Adrenal gland (tissue), 12 donors: Measurements from ENCODE around the gene CDKAL1. TPM values are rescaled to one million over a fixed set of nuclear protein-coding genes. Genes with fewer than 3 reads are reported as not detected.

Experiments used
- DNase-seq, 7 donors: peaks; one replicate each; pipeline ENCODE4 v3.0.0-alpha.2; 2019 to 2020
- H3K27ac ChIP-seq, 5 donors: fragments of 200-600 bp; sonication (generic) in 4 of 5; 1 replicate in 3 of 5; 2 replicates in 2 of 5; pipeline versions ENCODE4 v1.5.1 to v1.8.0; 2016 to 2020; ENCODE audit warnings: mild to moderate bottlenecking in 1 of 5
- H3K27me3 ChIP-seq: fragments of 200-600 bp; 2 replicates; pipeline ENCODE4 v1.8.0; 2021
- H3K36me3 ChIP-seq, 2 donors: fragments of 200-600 bp; replicated peaks in 1 of 2; 1 replicate in 1 of 2; 2 replicates in 1 of 2; pipeline versions ENCODE4 v1.5.1 to v1.8.0; 2018 to 2022
- H3K4me1 ChIP-seq, 2 donors: fragments of 200-600 bp; replicated peaks in 1 of 2; 1 replicate in 1 of 2; 2 replicates in 1 of 2; pipeline versions ENCODE4 v1.5.1 to v1.8.0; 2018 to 2021
- H3K4me3 ChIP-seq, 4 donors: fragments of 200-600 bp; sonication (generic) in 3 of 4; one replicate each; pipeline ENCODE4 v1.5.1; 2016 to 2018
- H3K9me3 ChIP-seq, 3 donors: fragments of 200-600 bp; sonication (generic) in 1 of 3; replicated peaks in 1 of 3; 1 replicate in 2 of 3; 2 replicates in 1 of 3; pipeline versions ENCODE4 v1.5.1 to v1.8.0; 2016 to 2021
- POLR2A ChIP-seq, 2 donors: fragments of 450-650 bp; IDR thresholded peaks; one replicate each; pipeline ENCODE4 v1.6.1; 2017; ENCODE audit warnings: antibody characterized with exemption in 2 of 2, mild to moderate bottlenecking in 2 of 2, moderate library complexity in 1 of 2
- WGBS, 4 donors: extraction: QIAGEN DNeasy Blood & Tissue Kit in 2 of 4; methylation state at CpG; one replicate each; pipeline versions ENCODE4 v1.1.5 to v1.1.7; 2013 to 2017; 5-methylcytosine and 5-hydroxymethylcytosine counted together
- intact Hi-C, 2 donors: fragments of 100-400 bp; cut with DNase I; formaldehyde crosslinking; loops; one replicate each; pipeline versions ENCODE4 v1.14.1 to v1.15.0; 2022 to 2023
- polyA plus RNA-seq, 3 donors: library from polyadenylated mRNA; stranded (reverse); fragments of 200-250 nt in 2 of 3; fragments of 350-450 nt in 1 of 3; fragmentation: Illumina TruSeq in 1 of 3; extraction: RNeasy Lipid Tissue Mini Kit (QIAGEN cat#74804) in 1 of 3; gene quantifications; one replicate each; pipeline ENCODE4 v1.2.3, GENCODE V29; 2013 to 2014
- total RNA-seq, 9 donors: library from RNA; depleted of rRNA in 4 of 9; stranded (reverse); fragments of >200 nt in 4 of 9; fragments of 120-200 nt in 1 of 9; fragmentation: NEBNext Ultra II Directional in 1 of 9; extraction: Animal tissue kit (Norgen Biotek cat#: 25700) in 1 of 9; gene quantifications; one replicate each; pipeline versions ENCODE4 v1.1.0 to v1.2.4, GENCODE V29; 2013 to 2023
- TF ChIP-seq, protein P1 (sequence below), 6 experiments: fragments of 450-650 bp in 4 of 6; fragments of 200-600 bp in 2 of 6; sonication (generic) in 1 of 6; IDR thresholded peaks; 1 replicate in 5 of 6; 2 replicates in 1 of 6; pipeline versions ENCODE4 v1.5.1 to v1.8.0; 2016 to 2021; ENCODE audit warnings: antibody characterized with exemption in 6 of 6, mild to moderate bottlenecking in 2 of 6, moderate library complexity in 1 of 6
- donor health status: healthy with polysubstance abuse.
- donor health status: Bipolar disorder and iron deficiency.
- donor health status: DM: yes; HTN: yes; CAD: no.
- donor health status: DM: no; HTN: no; CAD: no.
- donor health status: DM: no; HTN: no; CAD: no.
- donor health status: DM: yes; HTN: yes; CAD: no.

The CDKAL1 gene
- total and polyA plus RNA-seq, 12 donors, result 3.9 to 21.1 (median 10.6) TPM

DNA sequence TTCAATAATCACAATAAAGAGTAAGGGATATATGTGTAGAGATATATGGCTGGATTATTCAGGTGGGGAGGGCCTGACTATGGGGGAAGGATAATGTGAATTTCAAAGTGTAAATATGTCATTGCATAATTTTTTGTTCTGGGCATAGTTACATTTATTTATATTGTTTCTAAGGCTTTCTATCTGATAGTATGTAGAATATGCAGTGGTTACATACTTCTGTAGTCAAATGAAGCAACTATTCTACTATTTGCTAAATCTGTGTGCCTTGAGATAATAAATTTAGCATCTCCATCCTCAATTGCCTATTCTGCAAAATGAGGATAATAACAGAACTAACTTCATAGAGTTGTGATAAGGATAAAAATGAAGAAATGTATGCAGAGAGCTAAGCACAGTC is 359.2 kb downstream of the CDKAL1 start:
- intact Hi-C loops, result no loop called here
- Histone ChIP-seq H3K4me1 (no peaks in the 10 kb centered on the region), H3K4me3 (no peak overlapping the region), H3K9me3 (no peaks in the 10 kb centered on the region), H3K27ac (no peak overlapping the region), H3K27me3 (no peaks in the 10 kb centered on the region), H3K36me3 (no peaks in the 10 kb centered on the region)
- no peak for DNase-seq
- no peak for TF ChIP-seq POLR2A (IDR thresholded peaks at IDR 0.05)
- TF ChIP-seq, protein P1, sequence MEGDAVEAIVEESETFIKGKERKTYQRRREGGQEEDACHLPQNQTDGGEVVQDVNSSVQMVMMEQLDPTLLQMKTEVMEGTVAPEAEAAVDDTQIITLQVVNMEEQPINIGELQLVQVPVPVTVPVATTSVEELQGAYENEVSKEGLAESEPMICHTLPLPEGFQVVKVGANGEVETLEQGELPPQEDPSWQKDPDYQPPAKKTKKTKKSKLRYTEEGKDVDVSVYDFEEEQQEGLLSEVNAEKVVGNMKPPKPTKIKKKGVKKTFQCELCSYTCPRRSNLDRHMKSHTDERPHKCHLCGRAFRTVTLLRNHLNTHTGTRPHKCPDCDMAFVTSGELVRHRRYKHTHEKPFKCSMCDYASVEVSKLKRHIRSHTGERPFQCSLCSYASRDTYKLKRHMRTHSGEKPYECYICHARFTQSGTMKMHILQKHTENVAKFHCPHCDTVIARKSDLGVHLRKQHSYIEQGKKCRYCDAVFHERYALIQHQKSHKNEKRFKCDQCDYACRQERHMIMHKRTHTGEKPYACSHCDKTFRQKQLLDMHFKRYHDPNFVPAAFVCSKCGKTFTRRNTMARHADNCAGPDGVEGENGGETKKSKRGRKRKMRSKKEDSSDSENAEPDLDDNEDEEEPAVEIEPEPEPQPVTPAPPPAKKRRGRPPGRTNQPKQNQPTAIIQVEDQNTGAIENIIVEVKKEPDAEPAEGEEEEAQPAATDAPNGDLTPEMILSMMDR (IDR thresholded peaks at IDR 0.05), result no peak

DNA sequence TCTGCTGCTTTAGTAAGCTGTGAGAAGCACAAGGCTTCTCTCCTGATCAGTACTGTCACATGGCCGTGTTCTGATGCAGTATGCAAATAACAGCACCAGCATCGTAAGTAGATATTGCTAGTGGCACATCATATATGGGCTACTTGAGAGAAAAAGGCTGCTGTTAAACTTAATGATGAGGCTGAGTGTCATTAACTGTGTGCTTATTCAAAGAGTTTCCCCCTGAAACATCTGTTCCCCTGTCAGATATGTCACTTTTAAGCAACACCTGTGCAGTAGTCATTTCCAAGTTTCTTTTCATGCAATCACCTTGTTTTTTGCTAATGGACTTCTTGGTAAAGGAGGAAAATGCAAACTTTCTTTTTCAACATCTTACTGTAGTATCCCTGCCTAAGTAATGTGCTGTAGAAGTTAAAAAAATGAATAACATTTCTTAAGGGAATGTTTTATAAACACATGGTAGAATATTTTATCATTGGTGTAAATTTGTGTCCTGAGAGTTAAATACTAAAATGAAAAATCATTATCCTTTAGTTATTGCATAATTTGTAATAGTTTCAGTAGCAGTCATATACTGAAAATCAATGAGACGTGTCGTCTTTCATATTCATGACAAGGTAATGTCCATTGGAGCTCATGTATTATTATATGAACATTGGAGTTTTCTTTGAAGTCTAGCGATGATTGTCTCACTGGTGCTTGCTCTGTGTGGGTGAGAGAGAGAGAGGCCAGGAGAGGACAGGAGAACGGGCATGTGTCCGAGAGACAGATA is 366.3 kb downstream of the CDKAL1 start:
- WGBS, 4 donors, result 92 to 98% (median 96%) methylated on average over 7 of the region's 7 CpGs
- H3K27me3 ChIP-seq, result no peaks in the 10 kb centered on the region
- H3K36me3 ChIP-seq, result no peaks in the 10 kb centered on the region
- intact Hi-C loops, result no loop called here
- H3K27ac ChIP-seq, result no peak overlapping the region
- no peak for DNase-seq
- TF ChIP-seq, protein P1 (IDR thresholded peaks at IDR 0.05), result no peak
- no peak for TF ChIP-seq POLR2A (IDR thresholded peaks at IDR 0.05)
- H3K9me3 ChIP-seq, result peaks cover 0 to 6% (median 0%) of the 10 kb centered on the region in 3 donors
- no peak overlapping the region for H3K4me3 ChIP-seq
- H3K4me1 ChIP-seq, result no peaks in the 10 kb centered on the region

DNA sequence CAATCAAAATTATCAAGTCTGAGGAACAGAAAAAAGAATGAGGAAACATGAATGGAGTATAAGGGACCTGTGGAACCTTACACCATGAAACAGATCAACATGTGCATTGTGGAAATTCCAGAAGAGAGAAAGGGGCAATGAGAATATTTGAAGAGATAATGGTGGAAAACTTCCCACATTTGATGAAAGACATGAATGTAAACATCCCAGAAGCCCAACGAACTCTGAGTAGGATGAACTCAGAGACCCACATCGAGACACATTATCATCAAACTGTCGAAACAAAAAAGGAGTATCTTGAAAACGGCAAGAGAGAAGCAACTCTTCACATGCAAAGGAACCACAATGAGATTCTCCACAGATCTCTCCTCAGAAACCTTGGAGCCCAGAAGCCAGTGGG is 371.1 kb downstream of the CDKAL1 start:
- DNase-seq, result no peak

DNA sequence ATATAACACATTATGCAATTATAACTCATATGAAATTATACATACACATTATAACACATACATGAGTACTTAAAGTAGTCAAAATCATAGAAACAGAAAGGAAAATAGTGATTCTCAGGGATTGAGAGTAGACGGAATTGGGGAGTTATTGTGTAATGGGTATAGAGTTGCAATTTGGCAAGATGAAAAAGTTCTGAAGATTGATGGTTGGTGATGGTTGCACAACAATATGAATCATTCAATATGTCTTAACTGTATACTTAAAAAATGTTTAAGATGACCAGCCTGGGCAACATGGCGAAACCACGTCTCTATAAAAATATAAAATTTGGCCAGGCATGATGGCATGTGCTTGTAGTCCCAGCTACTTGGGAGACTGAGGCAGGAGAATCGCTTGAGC is 372.7 kb downstream of the CDKAL1 start:
- Histone ChIP-seq H3K27me3 (no peaks in the 10 kb centered on the region), H3K9me3 (peaks cover 0 to 6% (median 0%) of the 10 kb centered on the region in 3 donors), H3K27ac (no peak overlapping the region), H3K4me1 (no peaks in the 10 kb centered on the region), H3K36me3 (no peaks in the 10 kb centered on the region), H3K4me3 (no peak overlapping the region)
- no peak for DNase-seq
- intact Hi-C loops, result no loop called here
- WGBS, 4 donors, result 82 to 87% (median 86%) methylated on average over 4 of the region's 4 CpGs
- TF ChIP-seq, protein P1 (IDR thresholded peaks at IDR 0.05), result no peak
- no peak for TF ChIP-seq POLR2A (IDR thresholded peaks at IDR 0.05)

More for the DNA sequence above, 371.1 kb downstream of the CDKAL1 start:
- Histone ChIP-seq H3K27ac (no peak overlapping the region), H3K9me3 (peaks cover 0 to 6% (median 0%) of the 10 kb centered on the region in 3 donors), H3K4me3 (no peak overlapping the region), H3K4me1 (no peaks in the 10 kb centered on the region), H3K27me3 (no peaks in the 10 kb centered on the region), H3K36me3 (no peaks in the 10 kb centered on the region)
- TF ChIP-seq, protein P1 (IDR thresholded peaks at IDR 0.05), result no peak
- no peak for TF ChIP-seq POLR2A (IDR thresholded peaks at IDR 0.05)
- intact Hi-C loops, result no loop called here
- WGBS, 4 donors, result 68 to 97% (median 85%) methylated on average over 4 of the region's 4 CpGs
